SKM-1 treated with dmso at 0.1 percent for 144 hours (cell line): ENCODE data around the gene MRPL36.

Source experiments
- DNase-seq: peaks from one replicate; lab custom pipeline; 2025; ENCODE audit not compliant: unreplicated experiment; lab: John Stamatoyannopoulos, UW

MRPL36 gene

DNA sequence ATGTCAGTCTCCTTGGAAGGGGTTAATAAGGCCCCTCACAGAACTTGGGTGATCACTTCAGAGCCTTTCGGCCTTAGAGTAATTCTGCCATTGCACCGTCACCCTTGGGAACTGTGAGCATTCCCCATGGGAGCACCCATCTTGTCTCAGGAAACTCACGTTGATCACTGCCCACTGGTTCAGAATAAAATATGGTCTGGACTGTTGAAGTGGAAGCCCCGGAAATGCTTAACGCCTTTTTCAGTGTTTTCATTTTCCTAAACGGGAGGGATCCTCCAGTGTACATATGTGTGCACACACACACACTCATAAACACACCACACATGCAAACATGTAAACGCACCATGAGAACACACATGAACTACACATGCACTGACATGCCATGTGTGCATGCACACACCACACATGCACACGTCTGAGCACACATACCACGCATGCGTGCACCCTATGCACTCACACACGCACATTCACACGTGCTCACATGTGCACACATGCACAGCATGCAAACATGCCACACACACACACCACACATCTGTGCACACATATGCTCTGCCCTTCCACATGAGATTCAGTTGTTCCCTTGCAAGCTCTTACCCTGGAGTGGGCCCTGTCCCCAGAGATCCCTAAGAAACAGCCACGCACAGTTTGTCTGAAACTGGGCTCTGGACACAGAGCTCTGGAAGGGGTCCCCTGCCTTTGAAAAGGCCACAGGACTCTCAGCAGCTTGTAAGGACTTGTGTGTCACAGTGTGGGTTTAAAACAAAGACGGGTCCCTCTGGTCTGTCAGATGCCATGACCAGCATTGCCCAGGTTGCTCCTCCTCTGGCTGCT, 17.0 kb downstream of the MRPL36 start:
- DNase-seq = no peak

DNA sequence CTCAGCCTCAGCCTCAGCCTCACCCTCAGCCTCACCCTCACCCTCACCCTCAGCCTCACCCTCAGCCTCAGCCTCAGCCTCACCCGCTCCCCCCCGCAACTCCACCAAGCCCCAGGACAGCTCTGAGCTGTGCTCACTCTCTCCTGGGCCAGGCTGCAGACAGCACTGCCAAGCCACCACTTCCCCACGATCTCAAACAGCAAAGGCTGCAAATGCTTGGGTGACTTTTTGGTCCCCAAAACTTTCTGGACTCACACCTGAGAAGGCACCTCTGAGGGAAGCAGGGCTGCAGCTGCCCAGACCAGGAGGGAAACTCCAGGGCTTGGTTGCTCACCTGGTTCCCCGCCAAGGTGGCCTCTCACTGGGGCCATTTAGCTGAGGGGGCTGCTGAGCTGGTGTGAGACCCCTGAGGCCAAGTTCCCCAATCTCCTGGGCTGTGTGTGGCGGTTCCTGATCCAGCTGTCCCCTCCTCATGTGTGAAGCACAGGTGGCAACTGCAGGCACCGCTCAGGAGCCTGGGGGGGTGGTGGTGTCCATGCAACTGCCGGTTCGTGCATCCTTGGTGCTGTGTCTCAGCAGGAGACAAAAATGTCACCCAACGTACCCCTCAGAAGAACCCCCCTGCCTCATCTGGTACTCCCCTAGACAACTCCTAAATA, 17.8 kb downstream of the MRPL36 start:
- no peak for DNase-seq

- DNase-seq = no peak
Observed at GRCh38 chr5:1781107-1781506, 18.5 kb downstream of the MRPL36 start.

DNA sequence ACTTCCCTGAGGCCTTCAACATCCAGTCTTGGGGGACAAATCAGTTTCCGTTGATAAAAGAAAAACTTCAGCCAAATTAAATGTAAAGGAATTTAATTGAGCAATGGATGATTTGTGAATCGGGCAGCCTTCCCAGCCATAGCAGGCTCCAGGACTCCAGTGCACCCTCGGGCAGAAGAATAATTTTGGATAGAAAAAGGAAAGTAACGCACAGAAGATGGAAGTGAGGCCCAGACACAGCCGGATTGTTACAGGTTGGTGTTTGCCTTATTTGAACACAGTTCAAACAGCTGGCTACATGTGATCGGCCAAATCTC, 19.1 kb downstream of the MRPL36 start:
- no peak for DNase-seq

GRCh38 chr5:1779782-1780613, 19.6 kb downstream of the MRPL36 start:
- DNase-seq = no peak

GRCh38 chr5:1779021-1779680, 20.5 kb downstream of the MRPL36 start:
- no peak for DNase-seq

GRCh38 chr5:1778138-1779020, 21.3 kb downstream of the MRPL36 start:
- no peak for DNase-seq

GRCh38 chr5:1777281-1778137, 22.1 kb downstream of the MRPL36 start:
- DNase-seq = no peak

DNA sequence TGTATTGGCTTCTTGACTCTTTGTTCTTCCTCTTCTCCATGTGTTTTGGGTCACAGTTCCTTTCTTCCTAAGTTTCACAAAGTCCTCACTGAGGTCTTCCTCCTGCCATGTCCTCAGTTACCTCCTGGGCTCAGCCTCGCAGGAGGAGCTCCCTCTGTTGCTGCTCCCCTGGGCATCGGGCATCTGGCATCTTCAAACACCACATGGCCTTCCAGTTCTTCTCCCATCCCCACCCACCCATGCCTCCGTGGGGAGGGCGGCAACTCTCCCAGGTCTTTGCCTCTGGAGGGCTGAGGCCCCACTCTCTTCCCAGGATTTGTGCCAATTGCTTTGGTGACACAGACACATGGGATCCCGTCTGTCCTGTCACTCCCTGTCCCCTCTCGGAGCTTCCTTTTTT, 22.8 kb downstream of the MRPL36 start:
- no peak for DNase-seq

DNA sequence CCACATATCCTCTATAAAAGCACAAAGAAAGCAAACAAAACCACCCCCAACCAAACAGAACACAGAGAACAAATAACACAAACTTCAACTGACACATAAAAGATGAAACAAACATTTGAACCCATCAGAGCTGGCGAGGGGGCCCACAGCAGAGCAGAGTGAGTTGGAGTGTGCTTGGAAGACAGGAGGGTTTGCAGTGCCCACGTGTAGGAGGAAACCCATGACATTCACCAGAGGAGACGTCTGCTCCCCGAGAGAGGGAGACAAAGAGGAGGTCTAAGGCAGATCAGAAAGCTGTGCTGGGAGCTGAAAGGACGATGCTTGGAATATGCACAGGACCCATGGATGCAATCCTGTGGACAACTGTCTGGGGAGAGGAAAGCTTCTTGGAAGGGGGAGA, 27.0 kb downstream of the MRPL36 start:
- DNase-seq = no peak

DNA sequence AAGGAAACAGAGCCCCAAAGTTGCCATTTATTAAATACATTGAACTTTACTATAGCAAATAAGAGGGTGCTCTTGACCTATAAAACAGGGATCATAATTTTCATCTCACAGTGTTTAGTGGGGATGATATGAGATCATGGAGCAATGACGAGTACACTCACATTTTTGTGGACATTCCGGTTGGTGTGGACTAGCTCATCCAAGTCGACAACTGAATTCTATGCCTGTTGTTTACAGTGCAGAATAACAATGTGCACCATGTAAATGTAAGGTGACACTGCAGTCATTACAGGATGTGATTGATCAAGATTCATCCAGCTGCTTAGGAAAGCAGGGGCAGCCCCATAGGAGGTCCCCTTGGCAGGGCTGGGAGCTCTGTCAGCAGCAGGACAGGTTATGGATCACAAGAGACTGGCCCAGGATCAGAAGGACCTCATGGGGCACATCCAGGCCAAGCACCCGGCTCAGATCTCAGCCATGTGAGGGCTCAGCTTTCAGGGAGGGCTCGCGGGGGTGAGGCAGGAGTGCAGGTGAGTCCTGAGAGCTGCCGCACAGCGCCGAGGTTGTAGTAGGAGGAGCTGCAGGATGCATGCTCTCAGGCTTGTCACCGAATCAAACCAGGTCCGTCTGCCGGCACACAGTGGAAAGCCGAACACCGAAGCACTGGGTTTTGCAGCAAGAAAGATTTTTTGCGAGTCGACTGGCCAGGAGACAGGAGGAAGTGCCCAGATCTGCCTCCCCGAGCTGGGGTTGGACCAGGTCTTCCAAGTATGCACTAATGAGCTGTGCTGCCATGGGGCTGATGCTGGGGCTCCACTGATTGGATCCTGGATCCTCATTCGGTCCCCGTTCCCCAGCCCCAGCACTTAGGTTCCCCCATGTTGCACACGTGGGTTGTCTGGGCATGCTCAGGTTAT, 28.2 kb downstream of the MRPL36 start:
- no peak for DNase-seq

DNA sequence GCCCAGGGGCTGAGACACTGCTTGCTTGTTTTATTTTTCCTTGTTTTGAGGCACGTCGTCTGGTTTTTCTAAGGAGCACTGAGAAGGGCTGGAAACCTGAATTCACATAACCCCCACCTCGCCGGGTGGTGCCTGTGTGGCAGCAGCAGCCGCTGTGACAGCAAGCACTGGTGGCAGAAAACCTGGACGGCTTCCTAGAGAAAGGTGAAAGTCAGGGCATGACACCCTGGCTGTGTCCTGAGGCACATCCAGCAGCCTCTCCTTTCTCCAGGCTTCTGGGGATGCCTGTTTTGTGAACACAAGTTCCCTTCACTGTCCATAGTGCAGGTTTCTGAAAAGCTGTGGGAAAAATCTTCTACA, 29.2 kb downstream of the MRPL36 start:
- no peak for DNase-seq

GRCh38 chr5:1769752-1770442, 29.7 kb downstream of the MRPL36 start:
- DNase-seq = no peak

DNA sequence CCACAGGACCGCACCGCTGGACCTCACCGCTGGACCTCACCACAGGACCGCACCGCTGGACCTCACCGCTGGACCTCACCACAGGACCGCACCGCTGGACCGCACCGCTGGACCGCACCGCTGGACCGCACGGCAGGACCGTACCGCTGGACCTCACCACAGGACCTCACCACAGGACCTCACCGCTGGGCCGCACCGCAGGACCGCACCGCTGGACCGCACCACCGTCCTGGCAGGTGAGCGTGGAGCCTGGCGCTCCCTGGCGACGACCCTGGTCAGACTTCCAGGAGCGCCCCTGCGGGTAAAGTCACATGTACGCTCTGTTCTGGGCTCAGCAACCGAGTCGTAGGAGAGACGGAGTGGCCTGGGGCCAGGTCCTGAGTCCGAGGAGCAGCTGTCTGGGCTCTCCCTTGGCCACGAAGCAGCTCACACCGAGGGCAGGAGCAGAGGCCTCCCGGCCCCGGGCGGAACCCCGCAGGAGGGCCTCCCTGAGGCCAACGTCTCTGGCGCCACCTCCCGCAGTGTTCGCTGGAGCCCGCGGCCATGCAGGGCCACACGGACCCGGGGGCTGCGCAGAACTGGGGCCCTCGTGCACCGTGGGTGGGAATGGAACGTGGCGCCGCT, 30.5 kb downstream of the MRPL36 start:
- DNase-seq = no peak

DNA sequence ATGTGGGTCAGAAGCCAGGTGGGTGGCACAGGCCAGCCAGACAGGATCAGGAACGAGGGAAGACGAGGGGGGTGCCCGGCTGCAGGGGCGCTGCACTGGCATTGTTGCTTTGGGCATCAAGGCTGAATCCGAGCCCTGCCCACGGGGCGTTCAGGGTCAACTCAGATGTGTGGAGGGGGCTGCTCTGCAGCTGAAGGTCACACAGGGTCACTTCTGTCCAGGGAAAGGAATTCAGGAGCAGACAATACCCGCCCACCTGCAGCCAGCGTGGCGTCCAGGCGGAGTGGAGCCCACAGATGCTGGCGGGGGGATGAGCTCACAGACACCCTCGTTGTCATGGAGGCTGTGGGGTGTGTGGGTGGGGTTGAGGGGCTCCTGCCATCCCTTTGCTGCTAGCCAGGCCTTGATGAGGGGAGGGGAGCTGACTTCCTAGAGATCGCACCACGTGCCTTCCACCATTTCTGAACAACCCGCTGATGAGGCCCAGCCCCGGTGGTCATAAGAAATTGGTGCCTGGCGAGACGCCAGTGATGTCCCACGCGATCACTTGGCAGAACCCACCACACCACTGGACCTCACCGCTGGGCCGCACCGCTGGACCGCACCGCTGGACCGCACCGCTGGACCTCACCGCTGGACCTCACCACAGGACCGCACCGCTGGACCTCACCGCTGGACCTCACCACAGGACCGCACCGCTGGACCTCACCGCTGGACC, 31.2 kb downstream of the MRPL36 start:
- DNase-seq = no peak

DNA sequence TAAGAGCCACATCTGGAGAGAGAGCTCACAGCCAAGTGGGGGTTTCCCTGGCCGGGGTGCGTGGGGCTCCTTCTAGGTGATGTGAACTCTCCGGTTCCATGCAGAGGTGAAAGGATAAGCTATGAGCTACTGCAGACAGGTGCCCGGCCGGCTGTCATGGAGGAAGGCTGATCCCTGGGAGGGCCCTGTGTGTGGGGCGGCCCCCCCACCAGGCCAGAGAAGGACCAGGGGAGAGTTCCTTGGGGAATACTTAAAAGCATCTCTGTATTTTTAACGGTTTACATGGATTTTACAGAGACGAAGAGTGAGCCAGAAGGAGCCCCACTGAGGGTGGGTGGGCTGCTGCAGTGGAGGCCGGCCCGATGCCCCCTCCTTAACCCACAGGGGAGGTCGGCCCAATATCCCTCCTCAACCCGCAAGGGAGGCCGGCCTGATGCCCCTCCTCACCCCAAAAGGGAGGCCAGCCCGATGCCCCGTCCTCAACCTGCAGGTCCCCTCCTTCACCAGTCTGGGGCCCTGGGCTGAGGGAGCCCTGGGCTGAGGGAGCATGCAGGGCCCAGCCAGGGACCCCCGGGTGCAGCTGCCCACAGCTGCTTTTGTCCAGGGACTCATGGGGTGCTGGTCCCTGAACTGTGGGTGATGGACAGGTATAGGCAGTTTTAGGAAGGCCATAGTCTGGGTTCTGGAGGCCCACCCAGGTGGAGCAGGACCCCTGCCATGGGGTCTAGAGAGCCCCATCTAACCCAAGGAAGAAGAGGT, 31.9 kb downstream of the MRPL36 start:
- DNase-seq = no peak
